Stomach (tissue), 9 donors: Measurements from ENCODE around the gene GRIFIN. TPM values are rescaled to one million over a fixed set of nuclear protein-coding genes. Genes with fewer than 3 reads are reported as not detected.

ENCODE experiments used
- DNase-seq, 2 donors: peaks; one replicate each; pipeline versions ENCODE4 v3.0.0 to v3.0.0-alpha.2; 2013 to 2019
- H3K27ac ChIP-seq, 5 donors: fragments of 200-600 bp in 4 of 5; sonication (generic) in 4 of 5; one replicate each; pipeline ENCODE4 v1.5.1; 2013 to 2019; ENCODE audit warnings: mild to moderate bottlenecking in 1 of 5, moderate library complexity in 1 of 5
- H3K27me3 ChIP-seq, 3 donors: fragments of 200-600 bp; sonication (generic); one replicate each; pipeline ENCODE4 v1.5.1; 2017 to 2019; ENCODE audit warnings: mixed run types in 1 of 3
- H3K36me3 ChIP-seq, 4 donors: fragments of 200-600 bp; sonication (generic); 1 replicate in 3 of 4; 2 replicates in 1 of 4; pipeline ENCODE4 v1.5.1; 2016 to 2019
- H3K4me1 ChIP-seq, 4 donors: fragments of 200-600 bp; sonication (generic); one replicate each; pipeline ENCODE4 v1.5.1; 2016 to 2019
- H3K4me3 ChIP-seq, 4 donors: fragments of 200-600 bp; sonication (generic) in 3 of 4; one replicate each; pipeline ENCODE4 v1.5.1; 2016 to 2019; ENCODE audit warnings: mild to moderate bottlenecking in 1 of 4
- H3K9me3 ChIP-seq, 4 donors: fragments of 200-600 bp; sonication (generic); one replicate each; pipeline ENCODE4 v1.5.1; 2016 to 2019
- EP300 ChIP-seq: sonication (generic); formaldehyde crosslinking; IDR thresholded peaks from one replicate; pipeline ENCODE4 v1.6.1; 2017; ENCODE audit warnings: antibody characterized with exemption
- POLR2A ChIP-seq, 4 donors: fragments of 450-650 bp; IDR thresholded peaks; one replicate each; pipeline ENCODE4 v1.6.1; 2016; ENCODE audit warnings: antibody characterized with exemption in 4 of 4, control low read depth in 2 of 4, mild to moderate bottlenecking in 1 of 4, moderate library complexity in 1 of 4
- POLR2AphosphoS5 ChIP-seq, 3 donors: sonication (generic); formaldehyde crosslinking; IDR thresholded peaks; one replicate each; pipeline ENCODE4 v1.6.1; 2016; ENCODE audit warnings: antibody characterized with exemption in 3 of 3
- WGBS, 5 donors: extraction: QIAGEN DNeasy Blood & Tissue Kit in 3 of 5; methylation state at CpG; one replicate each; pipeline versions ENCODE4 v1.1.5 to v1.1.7; 2013 to 2018; 5-methylcytosine and 5-hydroxymethylcytosine counted together
- intact Hi-C: fragments of 100-400 bp; cut with DNase I; formaldehyde crosslinking; loops from one replicate; pipeline ENCODE4 v1.15.1; 2023; ENCODE audit warnings: low total_unique reads
- polyA plus RNA-seq, 3 donors: library from polyadenylated mRNA; stranded (reverse); fragments of 200-250 nt; gene quantifications; one replicate each; pipeline ENCODE4 v1.2.3, GENCODE V29; 2013
- total RNA-seq, 5 donors: library from RNA; depleted of rRNA; stranded (reverse); fragments of >200 nt; gene quantifications; one replicate each; pipeline versions ENCODE4 v1.1.0 to v1.2.3, GENCODE V29; 2014 to 2016
- TF ChIP-seq, protein P1 (sequence below), 7 experiments: fragments of 450-650 bp in 4 of 7; fragments of 200-600 bp in 3 of 7; sonication (generic) in 3 of 7; IDR thresholded peaks; one replicate each; pipeline ENCODE4 v1.5.1; 2016 to 2019; ENCODE audit warnings: antibody characterized with exemption in 7 of 7, control low read depth in 2 of 7, mild to moderate bottlenecking in 1 of 7
- donor health status: healthy with polysubstance abuse.
- donor health status: Bipolar disorder and iron deficiency.
- donor health status: healthy.

Gene GRIFIN
- total and polyA plus RNA-seq, 8 donors, result not detected

DNA sequence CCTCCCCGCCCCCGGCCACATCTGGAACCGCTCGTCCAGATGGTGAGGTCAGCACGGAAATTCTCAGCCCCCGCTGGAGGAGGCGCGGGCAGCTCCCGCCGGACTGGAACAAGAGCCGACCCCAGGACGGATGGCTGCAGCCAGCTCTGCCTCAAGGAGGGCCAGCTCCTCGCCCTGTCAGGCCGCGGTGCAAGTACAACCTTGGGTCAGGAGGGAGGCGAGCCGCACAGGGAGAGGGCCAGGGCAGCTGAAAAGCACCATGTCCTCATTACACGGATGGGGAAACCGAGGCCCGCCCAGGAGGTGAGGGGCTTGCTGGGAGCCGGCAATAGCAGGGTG lies 3.8 kb upstream of the GRIFIN start:
- H3K4me3 ChIP-seq, result no peak overlapping the region
- intact Hi-C loops, result no loop called here
- H3K27me3 ChIP-seq, result peaks cover 0 to 82% (median 0%) of the 10 kb centered on the region in 3 donors
- no peaks in the 10 kb centered on the region for H3K36me3 ChIP-seq
- H3K9me3 ChIP-seq, result peaks cover 0 to 12% (median 10%) of the 10 kb centered on the region in 4 donors
- WGBS, 5 donors, result 63 to 86% (median 70%) methylated on average over 14 to 21 of the region's 21 CpGs
- H3K27ac ChIP-seq, result no peak overlapping the region
- TF ChIP-seq EP300, result no peak
- no peak for TF ChIP-seq POLR2AphosphoS5 (IDR thresholded peaks at IDR 0.05)
- no peak for TF ChIP-seq POLR2A (IDR thresholded peaks at IDR 0.05)
- TF ChIP-seq, protein P1, sequence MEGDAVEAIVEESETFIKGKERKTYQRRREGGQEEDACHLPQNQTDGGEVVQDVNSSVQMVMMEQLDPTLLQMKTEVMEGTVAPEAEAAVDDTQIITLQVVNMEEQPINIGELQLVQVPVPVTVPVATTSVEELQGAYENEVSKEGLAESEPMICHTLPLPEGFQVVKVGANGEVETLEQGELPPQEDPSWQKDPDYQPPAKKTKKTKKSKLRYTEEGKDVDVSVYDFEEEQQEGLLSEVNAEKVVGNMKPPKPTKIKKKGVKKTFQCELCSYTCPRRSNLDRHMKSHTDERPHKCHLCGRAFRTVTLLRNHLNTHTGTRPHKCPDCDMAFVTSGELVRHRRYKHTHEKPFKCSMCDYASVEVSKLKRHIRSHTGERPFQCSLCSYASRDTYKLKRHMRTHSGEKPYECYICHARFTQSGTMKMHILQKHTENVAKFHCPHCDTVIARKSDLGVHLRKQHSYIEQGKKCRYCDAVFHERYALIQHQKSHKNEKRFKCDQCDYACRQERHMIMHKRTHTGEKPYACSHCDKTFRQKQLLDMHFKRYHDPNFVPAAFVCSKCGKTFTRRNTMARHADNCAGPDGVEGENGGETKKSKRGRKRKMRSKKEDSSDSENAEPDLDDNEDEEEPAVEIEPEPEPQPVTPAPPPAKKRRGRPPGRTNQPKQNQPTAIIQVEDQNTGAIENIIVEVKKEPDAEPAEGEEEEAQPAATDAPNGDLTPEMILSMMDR (IDR thresholded peaks at IDR 0.05), result no peak
- peak in 1 of 2 donors; percentile 72 for DNase-seq
- peaks cover 17 to 38% (median 29%) of the 10 kb centered on the region in 4 donors for H3K4me1 ChIP-seq

DNA sequence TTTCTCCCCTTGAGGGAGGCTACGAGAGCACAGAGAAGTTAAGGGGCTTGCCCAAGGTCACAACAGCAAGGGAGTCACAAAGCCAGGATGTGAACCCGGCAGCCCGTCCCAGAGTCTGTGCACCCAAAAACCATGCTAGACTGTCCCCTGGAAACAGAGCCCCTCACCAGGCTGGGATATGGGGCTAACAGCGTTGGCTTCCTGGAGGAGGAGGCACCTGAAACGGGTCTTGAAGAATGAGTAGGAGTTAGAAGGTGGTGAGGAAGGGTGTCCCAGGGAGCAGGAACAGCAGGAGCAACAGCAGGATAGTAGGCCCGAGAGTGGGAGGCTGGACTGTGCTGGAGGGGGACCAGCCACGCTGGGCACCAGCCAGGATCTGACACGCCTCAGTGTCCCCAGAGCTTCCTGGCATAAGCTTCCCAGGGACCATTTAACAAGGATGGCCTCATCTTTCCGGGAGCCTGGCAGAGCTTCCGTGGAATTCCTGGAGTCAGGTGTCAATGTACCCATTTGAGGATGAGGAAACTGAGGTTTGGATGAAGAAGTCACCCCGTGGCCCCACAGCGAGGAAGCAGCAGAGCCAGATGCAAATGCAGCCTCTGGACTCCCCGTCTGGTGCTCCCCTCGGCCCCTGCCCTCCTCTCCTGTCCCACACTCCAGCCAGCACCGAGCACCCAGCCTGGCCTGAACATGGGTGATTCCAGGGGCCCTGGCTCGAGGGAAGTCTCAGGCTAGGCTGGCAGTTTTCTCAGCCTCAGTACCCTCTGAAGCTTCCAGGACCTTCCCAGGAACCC lies 3.3 kb upstream of the GRIFIN start:
- H3K27me3 ChIP-seq, result peaks cover 0 to 83% (median 0%) of the 10 kb centered on the region in 3 donors
- peaks cover 17 to 38% (median 29%) of the 10 kb centered on the region in 4 donors for H3K4me1 ChIP-seq
- TF ChIP-seq EP300 (no peak), POLR2A (IDR thresholded peaks at IDR 0.05) (no peak), POLR2AphosphoS5 (IDR thresholded peaks at IDR 0.05) (no peak)
- TF ChIP-seq, protein P1 (IDR thresholded peaks at IDR 0.05), result no peak
- H3K36me3 ChIP-seq, result no peaks in the 10 kb centered on the region
- H3K27ac ChIP-seq, result peak overlapping the region in 2 of 5 donors; percentile 58 to 60
- H3K4me3 ChIP-seq, result no peak overlapping the region
- intact Hi-C loops, result loop anchor here (10.0 kb wide), 1 partner anchor 205 kb away; the partner anchor contains the start of gene AMZ1
- no peak for DNase-seq
- peaks cover 0 to 12% (median 10%) of the 10 kb centered on the region in 4 donors for H3K9me3 ChIP-seq
- WGBS, 5 donors, result 76 to 87% (median 83%) methylated on average over 14 to 16 of the region's 16 CpGs

DNA sequence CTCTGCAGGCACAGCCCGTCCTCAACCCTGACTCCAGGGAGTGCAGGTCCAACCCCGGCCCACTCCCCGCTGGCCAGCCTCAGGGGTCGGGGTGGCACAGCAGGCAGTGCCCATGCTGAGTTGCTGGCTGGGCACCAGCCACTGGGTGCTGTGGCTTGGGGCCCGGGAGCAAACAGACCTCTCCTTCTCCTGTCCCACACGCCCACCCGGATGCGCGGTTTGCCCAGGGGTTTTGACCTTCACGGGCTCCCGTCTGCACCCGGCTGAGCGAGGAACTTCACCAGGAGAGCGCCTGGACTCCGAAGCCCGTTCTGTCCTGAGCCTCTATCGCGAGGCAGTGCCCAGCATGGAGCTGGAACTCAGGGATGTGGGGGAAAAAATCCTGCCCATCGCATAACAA lies 2.6 kb upstream of the GRIFIN start:
- intact Hi-C loops, result loop anchor here (10.0 kb wide), 1 partner anchor 206 kb away; the partner anchor contains the start of gene AMZ1
- DNase-seq, result peak in 1 of 2 donors; percentile 68
- peaks cover 0 to 12% (median 10%) of the 10 kb centered on the region in 4 donors for H3K9me3 ChIP-seq
- TF ChIP-seq, protein P1 (IDR thresholded peaks at IDR 0.05), result no peak
- no peak for TF ChIP-seq EP300
- no peak for TF ChIP-seq POLR2A (IDR thresholded peaks at IDR 0.05)
- TF ChIP-seq POLR2AphosphoS5 (IDR thresholded peaks at IDR 0.05), result no peak
- WGBS, 5 donors, result 37 to 65% (median 53%) methylated on average over 7 to 19 of the region's 19 CpGs
- H3K4me1 ChIP-seq, result peaks cover 17 to 38% (median 29%) of the 10 kb centered on the region in 4 donors
- peak overlapping the region in 2 of 4 donors; percentile 1 to 3 for H3K4me3 ChIP-seq
- H3K27me3 ChIP-seq, result peaks cover 0 to 78% (median 0%) of the 10 kb centered on the region in 3 donors
- H3K27ac ChIP-seq, result peak overlapping the region; percentile 51 to 69 (median 58)
- no peaks in the 10 kb centered on the region for H3K36me3 ChIP-seq

DNA sequence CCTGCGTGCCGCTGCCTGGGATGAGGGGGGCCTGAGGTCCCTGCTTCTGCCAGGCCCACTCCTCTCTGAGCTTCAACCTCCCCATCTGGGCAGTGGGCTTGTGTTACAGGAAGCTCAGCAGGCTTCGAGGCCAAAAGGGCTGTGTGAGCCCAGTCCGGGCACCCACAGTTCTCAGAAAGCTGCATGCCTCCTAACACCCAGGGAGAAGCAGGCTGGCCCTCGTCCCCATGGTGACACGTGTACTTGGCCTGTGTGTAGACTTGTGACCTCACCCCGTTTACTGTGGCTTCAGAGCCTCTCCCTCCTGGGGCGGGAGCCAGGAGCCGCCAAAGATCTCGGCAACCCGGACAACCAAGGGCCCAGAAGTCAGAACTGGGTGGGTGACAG lies 2.2 kb upstream of the GRIFIN start:
- Histone ChIP-seq H3K4me1 (peaks cover 17 to 38% (median 29%) of the 10 kb centered on the region in 4 donors), H3K36me3 (no peaks in the 10 kb centered on the region), H3K4me3 (peak overlapping the region in 2 of 4 donors; percentile 1 to 3), H3K27ac (peak overlapping the region; percentile 51 to 69 (median 58)), H3K27me3 (peaks cover 0 to 76% (median 0%) of the 10 kb centered on the region in 3 donors), H3K9me3 (peaks cover 0 to 10% (median 9%) of the 10 kb centered on the region in 4 donors)
- TF ChIP-seq, protein P1 (IDR thresholded peaks at IDR 0.05), result no peak
- TF ChIP-seq EP300 (no peak), POLR2AphosphoS5 (IDR thresholded peaks at IDR 0.05) (peak in 2 of 3 donors; percentile 24 to 30)
- intact Hi-C loops, result loop anchor here (10.0 kb wide), 1 partner anchor 206 kb away; the partner anchor contains the start of gene AMZ1
- DNase-seq, result peak; percentile 88 to 91
- WGBS, 5 donors, result 23 to 39% (median 28%) methylated on average over 7 to 11 of the region's 11 CpGs
